Fibroblast of villous mesenchyme (primary cell): ENCODE measurements around the gene A2M. TPM values are rescaled to one million over a fixed set of nuclear protein-coding genes. Genes with fewer than 3 reads are reported as not detected.
A peak's percentile ranks its signal among the peaks of the same experiment; 100 is the strongest.

ENCODE experiments used
- DNase-seq: peaks from one replicate; pipeline ENCODE4 v3.0.0-alpha.2; 2010; ENCODE audit warnings: low read depth
- H3K4me3 ChIP-seq: 2 replicates; pipeline ENCODE4 v1.5.1; 2011; ENCODE audit warnings: low read depth, mild to moderate bottlenecking, low read length
- CTCF ChIP-seq: IDR thresholded peaks from 2 replicates; pipeline ENCODE4 v1.5.1; 2012; ENCODE audit warnings: low read depth, mild to moderate bottlenecking, low read length; ENCODE audit not compliant: insufficient read depth
- total RNA-seq: library from RNA; depleted of rRNA; stranded (reverse); fragments of >200 nt; gene quantifications from 2 replicates; pipeline ENCODE4 v1.2.3, GENCODE V29; 2012

A2M gene
- total RNA-seq, 1 donor: 14.7 TPM

- H3K4me3 ChIP-seq: no peak overlapping the region
- no peak for TF ChIP-seq CTCF
- no peak for DNase-seq
Observed at GRCh38 chr12:9122091-9122609, 6.4 kb upstream of the A2M start.

GRCh38 chr12:9120487-9121184 is 4.9 kb upstream of the A2M start:
- H3K4me3 ChIP-seq: no peak overlapping the region
- DNase-seq: no peak

GRCh38 chr12:9118158-9118557 is 2.4 kb upstream of the A2M start:
- no peak overlapping the region for H3K4me3 ChIP-seq
- no peak for TF ChIP-seq CTCF
- no peak for DNase-seq

More at GRCh38 chr12:9120487-9121184, 4.9 kb upstream of the A2M start:
- TF ChIP-seq CTCF: no peak

GRCh38 chr12:9114946-9115345 is 773 bp downstream of the A2M start:
- DNase-seq: no peak
- no peak for TF ChIP-seq CTCF
- H3K4me3 ChIP-seq: peak overlapping the region; percentile 14

- DNase-seq: no peak
- no peak for TF ChIP-seq CTCF
- H3K4me3 ChIP-seq: no peak overlapping the region
Observed at GRCh38 chr12:9113987-9114309, 1.8 kb downstream of the A2M start.

- no peak for DNase-seq
- H3K4me3 ChIP-seq: no peak overlapping the region
- no peak for TF ChIP-seq CTCF
Observed at GRCh38 chr12:9113296-9113986, 2.3 kb downstream of the A2M start.
